OCI-M2 (cell line): ENCODE measurements around the gene DNAJB9.

Source experiments
- DNase-seq: peaks from one replicate; lab custom pipeline; 2025; ENCODE audit not compliant: unreplicated experiment; lab: John Stamatoyannopoulos, UW

DNAJB9 gene

GRCh38 chr7:108568801-108569380, 783 bp upstream of the DNAJB9 start:
- DNase-seq = no peak

GRCh38 chr7:108570146-108570755, 577 bp downstream of the DNAJB9 start:
- DNase-seq = no peak

- DNase-seq = no peak
Observed at GRCh38 chr7:108572480-108572879, 2.8 kb downstream of the DNAJB9 start.

- DNase-seq = no peak
Observed at GRCh38 chr7:108575156-108575555, 5.5 kb downstream of the DNAJB9 start.

- no peak for DNase-seq
Observed at GRCh38 chr7:108576116-108576515, 6.4 kb downstream of the DNAJB9 start.

- no peak for DNase-seq
Observed at GRCh38 chr7:108578937-108579336, 9.3 kb downstream of the DNAJB9 start.

- no peak for DNase-seq
Observed at GRCh38 chr7:108580298-108580697, 10.6 kb downstream of the DNAJB9 start.

GRCh38 chr7:108581655-108582491, 12.2 kb downstream of the DNAJB9 start:
- DNase-seq = no peak

- DNase-seq = no peak
Observed at GRCh38 chr7:108584211-108584610, 14.5 kb downstream of the DNAJB9 start.

GRCh38 chr7:108585843-108586242, 16.2 kb downstream of the DNAJB9 start:
- DNase-seq = no peak

GRCh38 chr7:108586274-108586710, 16.6 kb downstream of the DNAJB9 start:
- DNase-seq = no peak

GRCh38 chr7:108589199-108589598, 19.5 kb downstream of the DNAJB9 start:
- no peak for DNase-seq

GRCh38 chr7:108589874-108590273, 20.2 kb downstream of the DNAJB9 start:
- DNase-seq = no peak

- no peak for DNase-seq
Observed at GRCh38 chr7:108590606-108591005, 20.9 kb downstream of the DNAJB9 start.

GRCh38 chr7:108592646-108593201, 23.1 kb downstream of the DNAJB9 start:
- DNase-seq = no peak

- no peak for DNase-seq
Observed at GRCh38 chr7:108596560-108596959, 26.9 kb downstream of the DNAJB9 start.

GRCh38 chr7:108598153-108598552, 28.5 kb downstream of the DNAJB9 start:
- no peak for DNase-seq

GRCh38 chr7:108598914-108599580, 29.4 kb downstream of the DNAJB9 start:
- no peak for DNase-seq

GRCh38 chr7:108600399-108600798, 30.7 kb downstream of the DNAJB9 start:
- no peak for DNase-seq

GRCh38 chr7:108603656-108604306, 34.1 kb downstream of the DNAJB9 start:
- DNase-seq = no peak
